Psoas muscle (tissue), 8 donors: Measurements from ENCODE around the gene MNT. TPM values are rescaled to one million over a fixed set of nuclear protein-coding genes. Genes with fewer than 3 reads are reported as not detected.
A peak's percentile ranks its signal among the peaks of the same experiment; 100 is the strongest.
"Not testable (repeated sequence)": the region's sequence is repeated elsewhere in the genome, so short reads cannot be mapped to it uniquely, and the experiment has no call there.

Experiments
- ATAC-seq, 4 donors: fragments of 200-7000 bp; cut with Tn5 transposase; one replicate each; pipeline ENCODE4 v1.9.1; 2020; ENCODE audit warnings: moderate library complexity in 3 of 4, mild to moderate bottlenecking in 2 of 4
- DNase-seq, 2 donors: peaks; one replicate each; pipeline ENCODE4 v3.0.0-alpha.2; 2020
- H3K27ac ChIP-seq: fragments of 200-600 bp; one replicate; pipeline ENCODE4 v1.8.0; 2022
- H3K27me3 ChIP-seq, 3 donors: fragments of 200-600 bp in 1 of 3; one replicate each; pipeline versions ENCODE4 v1.6.1 to v1.8.0; 2013 to 2022; ENCODE audit warnings: low read length in 2 of 3, mild to moderate bottlenecking in 2 of 3, moderate library complexity in 1 of 3; ENCODE audit not compliant: insufficient read depth in 3 of 3
- H3K36me3 ChIP-seq, 2 donors: fragments of 200-600 bp in 1 of 2; one replicate each; pipeline versions ENCODE4 v1.6.1 to v1.8.0; 2013 to 2022; ENCODE audit warnings: low read depth in 1 of 2, mild to moderate bottlenecking in 1 of 2, moderate library complexity in 1 of 2; ENCODE audit not compliant: insufficient read depth in 1 of 2
- H3K4me1 ChIP-seq: fragments of 200-600 bp; one replicate; pipeline ENCODE4 v1.8.0; 2022
- H3K4me3 ChIP-seq: fragments of 200-600 bp; one replicate; pipeline ENCODE4 v1.8.0; 2022; ENCODE audit warnings: mild to moderate bottlenecking
- H3K9me3 ChIP-seq: fragments of 200-600 bp; one replicate; pipeline ENCODE4 v1.8.0; 2022
- CTCF ChIP-seq: fragments of 200-600 bp; IDR thresholded peaks from one replicate; pipeline ENCODE4 v1.8.0; 2022; ENCODE audit warnings: antibody characterized with exemption
- whole genome bisulfite sequencing, 3 donors: extraction: QIAGEN DNeasy Blood & Tissue Kit; methylation state at CpG; one replicate each; pipeline versions ENCODE4 v1.1.6 to v1.1.7; 2013; 5-methylcytosine and 5-hydroxymethylcytosine counted together
- intact Hi-C, 2 donors: fragments of 100-400 bp; cut with DNase I; formaldehyde crosslinking; loops; one replicate each; pipeline versions ENCODE4 v1.11.0 to v1.14.2; 2022
- long read RNA-seq, 2 donors: library from polyadenylated mRNA; unstranded; transcript quantifications; one replicate each; pipeline ENCODE4 v2.0.0, GENCODE V29; 2021
- polyA plus RNA-seq, 3 donors: library from polyadenylated mRNA; stranded (reverse); fragments of 200-250 nt; gene quantifications; one replicate each; pipeline ENCODE4 v1.2.3, GENCODE V29; 2013
- total RNA-seq, 4 donors: library from RNA; stranded (reverse); fragmentation: NEBNext Ultra II Directional in 2 of 4; extraction: Animal tissue kit (Norgen Biotek cat#: 25700) in 2 of 4; gene quantifications; one replicate each; pipeline versions ENCODE4 v1.2.1 to v1.2.4, GENCODE V29; 2021 to 2023
- donor health status: healthy with polysubstance abuse.
- donor health status: DM: no; HTN: no; CAD: no; lungs with moderate emphysema.
- donor health status: Bipolar disorder and iron deficiency.
- donor health status: healthy.
- donor health status: DM: yes; HTN: yes; CAD: no.
- donor health status: DM: no; HTN: no; CAD: no.
- donor health status: DM: no; HTN: no; CAD: no.
- donor health status: DM: yes; HTN: yes; CAD: no.

Gene MNT
- total RNA-seq (10 to 100 TPM in 1 of 4 donors, 1 to 10 TPM in 3; 6.6 to 11.7 (median 8.0) TPM), polyA plus RNA-seq (1 to 10 TPM; 2.5 to 9.2 (median 4.3) TPM)
- long read RNA-seq, donor 1, partial matches to known transcripts = 0 of 6 reads
- long read RNA-seq, donor 1, other reads (novel, unspliced or antisense) = 6 of 6 reads
- long read RNA-seq, donor 2, partial matches to known transcripts = 0 of 8 reads
- long read RNA-seq, donor 2, other reads (novel, unspliced or antisense) = 7 of 8 reads

GRCh38 chr17:2400877-2401425 is at the start of gene MNT:
MNT (minus strand) TSS chr17:2401060; CDS start chr17:2400712, 348 bp downstream.
- Histone ChIP-seq H3K9me3 (no peaks in the 10 kb centered on the region), H3K4me1 (peaks cover 58% of the 10 kb centered on the region), H3K36me3 (no peaks in the 10 kb centered on the region), H3K4me3 (peak within 1 kb of the TSS; percentile 98), H3K27ac (peak within 1 kb of the TSS; percentile 100), H3K27me3 (no peaks in the 10 kb centered on the region)
- intact Hi-C loops = no loop called here
- no peak for TF ChIP-seq CTCF
- peak; percentile 68 to 70 (median 69) for ATAC-seq
- peak; percentile 96 to 97 for DNase-seq
- 0 to 1% (median 1%) methylated on average over 8 to 51 of the region's 51 CpGs for WGBS, 3 donors

- Histone ChIP-seq H3K4me3 (no peak overlapping the region), H3K9me3 (no peaks in the 10 kb centered on the region), H3K27ac (no peak overlapping the region), H3K36me3 (peaks cover 0 to 6% of the 10 kb centered on the region in 2 donors), H3K4me1 (no peaks in the 10 kb centered on the region), H3K27me3 (no peaks in the 10 kb centered on the region)
- TF ChIP-seq CTCF = no peak
- 69 to 77% (median 74%) methylated on average over 5 of the region's 5 CpGs for WGBS, 3 donors
- no peak for ATAC-seq
- DNase-seq = no peak
- intact Hi-C loops = no loop called here
Measured at GRCh38 chr17:2450016-2450650, 49.3 kb upstream of the MNT start.

GRCh38 chr17:2449486-2449885 is 48.6 kb upstream of the MNT start:
- WGBS, 3 donors = 77 to 80% (median 79%) methylated on average over 2 of the region's 2 CpGs
- intact Hi-C loops = no loop called here
- H3K36me3 ChIP-seq = peaks cover 0 to 6% of the 10 kb centered on the region in 2 donors
- no peaks in the 10 kb centered on the region for H3K4me1 ChIP-seq
- DNase-seq = no peak
- no peak overlapping the region for H3K27ac ChIP-seq
- no peaks in the 10 kb centered on the region for H3K27me3 ChIP-seq
- no peak for TF ChIP-seq CTCF
- no peaks in the 10 kb centered on the region for H3K9me3 ChIP-seq
- no peak for ATAC-seq
- H3K4me3 ChIP-seq = no peak overlapping the region

GRCh38 chr17:2447479-2447878 is 46.6 kb upstream of the MNT start:
- H3K4me1 ChIP-seq, intact Hi-C loops, H3K9me3 ChIP-seq, ATAC-seq, H3K27ac ChIP-seq, H3K4me3 ChIP-seq, DNase-seq, H3K27me3 ChIP-seq, H3K36me3 ChIP-seq: not testable (repeated sequence)
- WGBS, 3 donors = 90 to 100% (median 96%) methylated on average over 2 to 7 of the region's 29 CpGs

- DNase-seq (no peak), ATAC-seq (no peak)
- no peak overlapping the region for H3K4me3 ChIP-seq
- H3K36me3 ChIP-seq = peaks cover 0 to 8% of the 10 kb centered on the region in 2 donors
- no peaks in the 10 kb centered on the region for H3K27me3 ChIP-seq
- no peaks in the 10 kb centered on the region for H3K4me1 ChIP-seq
- H3K9me3 ChIP-seq = no peaks in the 10 kb centered on the region
- 96 to 100% (median 100%) methylated on average over 1 of the region's 1 CpG for WGBS, 3 donors
- intact Hi-C loops = no loop called here
- no peak overlapping the region for H3K27ac ChIP-seq
- no peak for TF ChIP-seq CTCF
Measured at GRCh38 chr17:2445638-2446037, 44.8 kb upstream of the MNT start.
